HUES64 (cell line): ENCODE results near the gene SDSL. TPM values are rescaled to one million over a fixed set of nuclear protein-coding genes. Genes with fewer than 3 reads are reported as not detected.

ENCODE experiments used
- H3K27ac ChIP-seq: 2 replicates; pipeline ENCODE4 v1.7.0; 2013; ENCODE audit warnings: low read depth, low read length, inconsistent platforms
- H3K27me3 ChIP-seq: 2 replicates; pipeline ENCODE4 v1.6.1; 2013; ENCODE audit warnings: mild to moderate bottlenecking, low read length; ENCODE audit not compliant: insufficient read depth
- H3K36me3 ChIP-seq: 2 replicates; pipeline ENCODE4 v1.6.1; 2013; ENCODE audit warnings: mild to moderate bottlenecking, low read length; ENCODE audit not compliant: insufficient read depth
- H3K4me1 ChIP-seq: 2 replicates; pipeline ENCODE4 v1.6.1; 2013; ENCODE audit warnings: mild to moderate bottlenecking, low read length, moderate library complexity; ENCODE audit not compliant: insufficient read depth
- H3K4me3 ChIP-seq: 2 replicates; pipeline ENCODE4 v1.5.1; 2013; ENCODE audit warnings: mild to moderate bottlenecking, low read length, moderate library complexity
- H3K9ac ChIP-seq: 2 replicates; pipeline ENCODE4 v1.6.1; 2013; ENCODE audit warnings: mild to moderate bottlenecking, low read depth, low read length
- H3K9me3 ChIP-seq: 2 replicates; pipeline ENCODE4 v1.6.1; 2013; ENCODE audit warnings: low read depth, low read length; ENCODE audit not compliant: insufficient read depth
- WGBS: fragments of 150-250, 120-280 bp; methylation state at CpG from one replicate; pipeline ENCODE4 v1.1.7; 2013; ENCODE audit warnings: missing lambda C conversion rate; 5-methylcytosine and 5-hydroxymethylcytosine counted together
- polyA plus RNA-seq, 2 experiments: library from polyadenylated mRNA; stranded (reverse); fragments of 50-300 nt; gene quantifications; one replicate each; pipeline ENCODE4 v1.2.3, GENCODE V29; 2013

SDSL gene
- 1.9 TPM for polyA plus RNA-seq (2013, experiment 1 of 2)
- polyA plus RNA-seq (2013, experiment 2 of 2), result 2.8 TPM

GRCh38 chr12:113422030-113422885, at the start of gene SDSL:
Gene SDSL, plus strand, starts transcription at chr12:113422380. Its CDS starts 5,603 bp downstream, at chr12:113427983.
- Histone ChIP-seq H3K9me3 (no peaks in the 10 kb centered on the region), H3K27me3 (no peaks in the 10 kb centered on the region), H3K9ac (peak within 1 kb of the TSS; percentile 84), H3K4me1 (peaks cover 8% of the 10 kb centered on the region; the same call in 1 of the 2 replicates), H3K27ac (peak within 1 kb of the TSS; percentile 17), H3K4me3 (peak within 1 kb of the TSS; percentile 48), H3K36me3 (no peaks in the 10 kb centered on the region)
- WGBS, result 48% methylated on average over 12 of the region's 13 CpGs

GRCh38 chr12:113373440-113373839, 48.7 kb upstream of the SDSL start:
- Histone ChIP-seq H3K36me3 (peaks cover 30% of the 10 kb centered on the region), H3K9me3 (no peaks in the 10 kb centered on the region), H3K4me1 (no peaks in the 10 kb centered on the region), H3K4me3 (no peak overlapping the region), H3K27ac (no peak overlapping the region), H3K9ac (no peak overlapping the region), H3K27me3 (no peaks in the 10 kb centered on the region)
- 87% methylated on average over 3 of the region's 3 CpGs for WGBS

- Histone ChIP-seq H3K36me3 (peaks cover 30% of the 10 kb centered on the region), H3K9me3 (no peaks in the 10 kb centered on the region), H3K27me3 (no peaks in the 10 kb centered on the region), H3K9ac (no peak overlapping the region), H3K4me3 (no peak overlapping the region), H3K4me1 (no peaks in the 10 kb centered on the region), H3K27ac (no peak overlapping the region)
- WGBS, result 85% methylated on average over 3 of the region's 3 CpGs
These were observed 48.2 kb upstream of the SDSL start for GRCh38 chr12:113373969-113374368.

- Histone ChIP-seq H3K9me3 (no peaks in the 10 kb centered on the region), H3K9ac (no peak overlapping the region), H3K27me3 (no peaks in the 10 kb centered on the region), H3K4me3 (no peak overlapping the region), H3K27ac (no peak overlapping the region), H3K36me3 (peaks cover 33% of the 10 kb centered on the region), H3K4me1 (no peaks in the 10 kb centered on the region)
- 96% methylated on average over 4 of the region's 4 CpGs for WGBS
These were observed 47.3 kb upstream of the SDSL start for GRCh38 chr12:113374823-113375428.

GRCh38 chr12:113378291-113378690, 43.9 kb upstream of the SDSL start:
- Histone ChIP-seq H3K27ac (no peak overlapping the region), H3K9me3 (no peaks in the 10 kb centered on the region), H3K27me3 (no peaks in the 10 kb centered on the region), H3K9ac (no peak overlapping the region), H3K4me3 (no peak overlapping the region), H3K36me3 (peaks cover 29% of the 10 kb centered on the region), H3K4me1 (no peaks in the 10 kb centered on the region)
- WGBS, result 94% methylated on average over 3 of the region's 3 CpGs

GRCh38 chr12:113381220-113381619, 41.0 kb upstream of the SDSL start:
- Histone ChIP-seq H3K9me3 (no peaks in the 10 kb centered on the region), H3K27me3 (no peaks in the 10 kb centered on the region), H3K27ac (no peak overlapping the region), H3K36me3 (peaks cover 26% of the 10 kb centered on the region), H3K4me1 (no peaks in the 10 kb centered on the region), H3K4me3 (no peak overlapping the region), H3K9ac (no peak overlapping the region)
- WGBS, result 69% methylated on average over 10 of the region's 11 CpGs

- Histone ChIP-seq H3K36me3 (peaks cover 23% of the 10 kb centered on the region), H3K27ac (no peak overlapping the region), H3K4me1 (no peaks in the 10 kb centered on the region), H3K4me3 (no peak overlapping the region), H3K27me3 (no peaks in the 10 kb centered on the region), H3K9ac (no peak overlapping the region), H3K9me3 (no peaks in the 10 kb centered on the region)
- 96% methylated on average over 4 of the region's 4 CpGs for WGBS
These were observed 40.0 kb upstream of the SDSL start for GRCh38 chr12:113382206-113382605.

- WGBS, result 93% methylated on average over 14 of the region's 14 CpGs
- Histone ChIP-seq H3K9ac (no peak overlapping the region), H3K4me1 (no peaks in the 10 kb centered on the region), H3K27me3 (no peaks in the 10 kb centered on the region), H3K27ac (no peak overlapping the region), H3K4me3 (no peak overlapping the region), H3K36me3 (peaks cover 16% of the 10 kb centered on the region), H3K9me3 (no peaks in the 10 kb centered on the region)
These were observed 37.4 kb upstream of the SDSL start for GRCh38 chr12:113384778-113385177.

- H3K9me3 ChIP-seq, result no peaks in the 10 kb centered on the region
- H3K27ac ChIP-seq, result no peak overlapping the region
- H3K36me3 ChIP-seq, result peaks cover 18% of the 10 kb centered on the region
- H3K4me1 ChIP-seq, result no peaks in the 10 kb centered on the region
- H3K27me3 ChIP-seq, result no peaks in the 10 kb centered on the region
- H3K4me3 ChIP-seq, result no peak overlapping the region
- WGBS, result 93% methylated on average over 6 of the region's 6 CpGs
- H3K9ac ChIP-seq, result no peak overlapping the region
These were observed 36.8 kb upstream of the SDSL start for GRCh38 chr12:113385282-113385882.

- no peaks in the 10 kb centered on the region for H3K27me3 ChIP-seq
- H3K4me1 ChIP-seq, result no peaks in the 10 kb centered on the region
- WGBS, result 95% methylated on average over 12 of the region's 12 CpGs
- no peak overlapping the region for H3K4me3 ChIP-seq
- H3K9me3 ChIP-seq, result no peaks in the 10 kb centered on the region
- H3K9ac ChIP-seq, result no peak overlapping the region
- H3K27ac ChIP-seq, result no peak overlapping the region
- peaks cover 19% of the 10 kb centered on the region for H3K36me3 ChIP-seq
These were observed 35.2 kb upstream of the SDSL start for GRCh38 chr12:113386866-113387566.

GRCh38 chr12:113387631-113388030, 34.5 kb upstream of the SDSL start:
- H3K4me1 ChIP-seq, result no peaks in the 10 kb centered on the region
- WGBS, result 92% methylated on average over 11 of the region's 11 CpGs
- H3K9me3 ChIP-seq, result no peaks in the 10 kb centered on the region
- no peaks in the 10 kb centered on the region for H3K27me3 ChIP-seq
- H3K27ac ChIP-seq, result no peak overlapping the region
- H3K36me3 ChIP-seq, result peaks cover 19% of the 10 kb centered on the region
- no peak overlapping the region for H3K9ac ChIP-seq
- H3K4me3 ChIP-seq, result no peak overlapping the region
